ENCODE measurements around the gene SGPL1.

DNA sequence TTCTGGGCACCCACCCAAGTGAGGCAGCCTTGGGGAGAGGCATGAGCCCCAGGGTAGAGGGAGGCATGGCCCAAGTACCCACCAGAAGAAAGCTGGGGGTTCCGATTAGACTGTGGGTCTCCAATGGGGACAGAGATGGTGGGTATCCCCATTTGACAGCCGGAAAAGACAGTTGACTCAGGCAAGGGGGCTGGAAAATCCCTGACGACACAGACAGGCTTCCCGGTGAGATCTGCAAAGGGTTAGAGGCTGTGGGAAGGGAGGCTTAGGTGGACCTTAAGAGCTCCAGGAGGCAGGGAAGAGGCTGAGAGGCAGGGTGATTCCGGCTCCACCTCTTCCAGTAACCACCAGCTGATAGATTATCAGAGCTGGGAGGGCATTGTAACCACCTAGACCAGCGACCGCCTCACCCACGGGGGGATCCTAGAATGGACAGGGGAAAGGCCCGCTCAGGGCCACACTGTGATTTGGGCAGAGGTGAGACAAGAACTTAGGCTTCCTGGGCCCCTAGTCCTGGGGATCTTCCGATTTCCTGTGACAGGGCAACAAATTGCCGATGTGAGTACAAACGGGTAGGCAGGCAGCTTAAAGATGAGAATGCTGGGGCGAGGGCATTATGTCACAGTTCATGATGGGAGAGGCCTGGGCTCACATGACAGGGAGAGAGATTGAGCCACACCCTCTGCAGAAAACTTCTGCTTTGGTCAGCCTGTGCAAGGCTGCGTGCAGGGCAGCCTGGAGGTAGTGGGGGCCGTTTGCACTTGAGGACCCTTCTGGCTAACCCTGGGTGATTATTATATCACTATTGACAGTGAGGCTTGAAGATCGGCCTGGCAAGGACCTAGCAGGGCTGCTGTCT lies 36.0 kb upstream of the SGPL1 start:
- TF ChIP-seq CTCF (conservative IDR thresholded peaks at IDR 0.05 in 1 of 2, IDR thresholded peaks at IDR 0.05 in 1 of 2; ENCODE audit: extremely low read depth in 1 of 2, insufficient read depth in 1 of 2, low read depth in 1 of 2, low read length in 2 of 2) = no peak
- no peak for TF ChIP-seq EZH2 (IDR thresholded peaks at IDR 0.05; ENCODE audit: borderline replicate concordance, low read length)
